ENCODE data around the gene SAXO1.
"Not testable (repeated sequence)": the region's sequence is repeated elsewhere in the genome, so short reads cannot be mapped to it uniquely, and the experiment has no call there.

The SAXO1 gene

GRCh38 chr9:19020886-19021455, 12.0 kb downstream of the SAXO1 start:
- Histone ChIP-seq H3K36me3 (ENCODE audit: insufficient read depth, low read length) (no peaks in the 10 kb centered on the region), H3K9me3 (ENCODE audit: low read depth, low read length) (no peaks in the 10 kb centered on the region), H3K4me3 (no peak overlapping the region), H3K27ac (no peak overlapping the region), H3K9ac (ENCODE audit: insufficient read length) (no peak overlapping the region)
- TF ChIP-seq FOXP2 (optimal IDR thresholded peaks at IDR 0.05; ENCODE audit: control extremely low read depth, extremely low read length, insufficient read depth) (no peak), EZH2 (IDR thresholded peaks at IDR 0.05) (no peak)
- DNase-seq (ENCODE audit: low read depth, low spot score): no peak

- Histone ChIP-seq H3K9ac (ENCODE audit: insufficient read length) (no peak overlapping the region), H3K36me3 (ENCODE audit: insufficient read depth, low read length) (no peaks in the 10 kb centered on the region), H3K9me3 (ENCODE audit: low read depth, low read length) (no peaks in the 10 kb centered on the region), H3K4me3 (no peak overlapping the region), H3K27ac (no peak overlapping the region)
- TF ChIP-seq EZH2 (IDR thresholded peaks at IDR 0.05) (no peak), FOXP2 (optimal IDR thresholded peaks at IDR 0.05; ENCODE audit: control extremely low read depth, extremely low read length, insufficient read depth) (no peak), POLR2AphosphoS5 (IDR thresholded peaks at IDR 0.05; ENCODE audit: borderline replicate concordance, low read depth, low read length) (no peak)
- DNase-seq (ENCODE audit: low read depth, low spot score): no peak
Measured at GRCh38 chr9:19018201-19018600, 14.8 kb downstream of the SAXO1 start.

DNA sequence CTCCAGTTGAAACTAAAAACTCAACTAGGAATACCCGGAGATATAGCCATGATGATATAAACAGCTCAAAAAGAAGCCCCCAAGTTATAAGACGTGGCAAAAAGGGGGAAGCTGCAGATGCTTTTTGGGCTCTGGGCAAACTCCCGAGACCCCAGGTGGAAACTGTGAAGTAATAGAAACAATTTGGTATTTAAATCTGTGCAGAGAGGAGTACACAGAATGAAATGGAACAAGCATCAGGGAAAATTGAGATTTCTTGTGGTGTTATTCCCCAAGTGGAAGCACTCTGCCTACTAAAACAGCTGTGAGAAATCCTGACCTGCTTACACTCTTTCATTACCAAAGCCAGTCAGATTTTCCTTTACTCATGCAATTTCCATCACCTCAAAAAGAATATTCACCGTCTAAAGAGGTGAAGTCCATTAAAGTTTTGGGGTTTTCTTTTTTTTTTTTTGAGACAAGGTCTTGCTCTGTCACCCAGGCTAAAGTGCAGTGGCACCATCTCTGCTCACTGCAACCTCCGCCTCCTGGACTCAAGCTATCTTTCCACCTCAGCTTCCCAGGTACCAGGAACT, 23.5 kb downstream of the SAXO1 start:
- Histone ChIP-seq H3K9ac (ENCODE audit: insufficient read length) (no peak overlapping the region), H3K36me3 (ENCODE audit: insufficient read depth, low read length) (no peaks in the 10 kb centered on the region), H3K9me3 (ENCODE audit: low read depth, low read length) (no peaks in the 10 kb centered on the region), H3K27ac (no peak overlapping the region), H3K4me3 (no peak overlapping the region)
- no peak for DNase-seq (ENCODE audit: low read depth, low spot score)
- no peak for TF ChIP-seq POLR2AphosphoS5 (IDR thresholded peaks at IDR 0.05; ENCODE audit: borderline replicate concordance, low read depth, low read length)
- no peak for TF ChIP-seq FOXP2 (optimal IDR thresholded peaks at IDR 0.05; ENCODE audit: control extremely low read depth, extremely low read length, insufficient read depth)
- TF ChIP-seq EZH2 (IDR thresholded peaks at IDR 0.05): no peak

- DNase-seq (ENCODE audit: low read depth, low spot score): no peak
- H3K4me3 ChIP-seq: no peak overlapping the region
- H3K9ac ChIP-seq (ENCODE audit: insufficient read length): no peak overlapping the region
- no peaks in the 10 kb centered on the region for H3K9me3 ChIP-seq (ENCODE audit: low read depth, low read length)
- TF ChIP-seq EZH2 (IDR thresholded peaks at IDR 0.05): no peak
- no peak for TF ChIP-seq POLR2AphosphoS5 (IDR thresholded peaks at IDR 0.05; ENCODE audit: borderline replicate concordance, low read depth, low read length)
- no peak for TF ChIP-seq FOXP2 (optimal IDR thresholded peaks at IDR 0.05; ENCODE audit: control extremely low read depth, extremely low read length, insufficient read depth)
- no peak overlapping the region for H3K27ac ChIP-seq
- H3K36me3 ChIP-seq (ENCODE audit: insufficient read depth, low read length): no peaks in the 10 kb centered on the region
Measured at GRCh38 chr9:19000133-19000532, 32.9 kb downstream of the SAXO1 start.

DNA sequence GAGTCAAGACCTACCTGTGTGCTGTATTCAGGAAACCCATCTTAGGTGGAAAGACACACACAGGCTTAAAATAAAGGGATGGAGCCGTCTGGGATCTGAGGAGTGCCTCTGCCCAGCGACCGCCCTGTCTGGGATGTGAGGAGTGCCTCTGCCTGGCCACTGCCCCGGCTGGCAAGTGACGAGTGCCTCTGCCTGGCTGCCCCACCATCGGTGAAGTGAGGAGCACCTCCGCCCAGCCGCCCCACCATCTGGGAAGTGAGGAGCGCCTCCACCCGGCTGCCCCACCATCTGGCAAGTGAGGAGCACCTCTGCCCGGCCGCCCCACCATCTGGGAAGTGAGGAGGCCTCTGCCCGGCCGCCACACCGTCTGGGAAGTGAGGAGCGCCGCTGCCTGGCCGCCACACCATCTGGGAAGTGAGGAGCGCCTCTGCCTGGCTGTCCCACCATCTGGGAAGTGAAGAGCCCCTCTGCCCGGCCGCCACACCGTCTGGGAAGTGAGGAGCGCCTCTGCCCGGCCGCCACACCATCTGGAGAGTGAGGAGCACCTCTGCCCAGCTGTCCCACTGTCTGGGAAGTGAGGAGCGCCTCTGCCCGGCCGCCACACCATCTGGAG, 33.7 kb downstream of the SAXO1 start:
- H3K9me3 ChIP-seq (ENCODE audit: low read depth, low read length): no peaks in the 10 kb centered on the region
- no peak overlapping the region for H3K9ac ChIP-seq (ENCODE audit: insufficient read length)
- TF ChIP-seq EZH2 (IDR thresholded peaks at IDR 0.05): no peak
- no peak for TF ChIP-seq FOXP2 (optimal IDR thresholded peaks at IDR 0.05; ENCODE audit: control extremely low read depth, extremely low read length, insufficient read depth)
- TF ChIP-seq POLR2AphosphoS5 (IDR thresholded peaks at IDR 0.05; ENCODE audit: borderline replicate concordance, low read depth, low read length): no peak
- no peaks in the 10 kb centered on the region for H3K36me3 ChIP-seq (ENCODE audit: insufficient read depth, low read length)
- H3K27ac ChIP-seq: no peak overlapping the region
- no peak for DNase-seq (ENCODE audit: low read depth, low spot score)
- H3K4me3 ChIP-seq: no peak overlapping the region

DNA sequence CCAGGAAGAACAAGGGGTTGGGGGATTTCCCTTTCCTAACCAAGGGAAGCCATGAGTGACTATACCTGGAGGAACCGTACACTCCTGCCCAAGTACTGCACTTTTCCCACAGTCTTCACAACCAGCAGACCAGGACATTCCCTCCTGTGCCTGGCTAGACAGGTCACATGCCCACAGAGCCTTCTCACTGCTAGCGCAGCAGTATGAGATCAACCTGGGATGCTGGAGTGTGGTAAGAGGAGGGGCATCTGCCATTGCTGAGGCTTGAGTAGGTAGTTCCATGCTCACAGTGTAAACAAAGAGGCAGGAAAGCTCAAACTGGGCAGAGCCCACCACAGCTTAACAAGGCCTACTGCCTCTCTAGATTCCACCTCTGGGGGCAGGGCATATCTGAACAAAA, 35.9 kb downstream of the SAXO1 start:
- no peak for DNase-seq (ENCODE audit: low read depth, low spot score)
- no peak overlapping the region for H3K9ac ChIP-seq (ENCODE audit: insufficient read length)
- no peaks in the 10 kb centered on the region for H3K36me3 ChIP-seq (ENCODE audit: insufficient read depth, low read length)
- no peaks in the 10 kb centered on the region for H3K9me3 ChIP-seq (ENCODE audit: low read depth, low read length)
- no peak for TF ChIP-seq POLR2AphosphoS5 (IDR thresholded peaks at IDR 0.05; ENCODE audit: borderline replicate concordance, low read depth, low read length)
- no peak for TF ChIP-seq EZH2 (IDR thresholded peaks at IDR 0.05)
- TF ChIP-seq FOXP2 (optimal IDR thresholded peaks at IDR 0.05; ENCODE audit: control extremely low read depth, extremely low read length, insufficient read depth): no peak
- no peak overlapping the region for H3K4me3 ChIP-seq
- no peak overlapping the region for H3K27ac ChIP-seq

DNA sequence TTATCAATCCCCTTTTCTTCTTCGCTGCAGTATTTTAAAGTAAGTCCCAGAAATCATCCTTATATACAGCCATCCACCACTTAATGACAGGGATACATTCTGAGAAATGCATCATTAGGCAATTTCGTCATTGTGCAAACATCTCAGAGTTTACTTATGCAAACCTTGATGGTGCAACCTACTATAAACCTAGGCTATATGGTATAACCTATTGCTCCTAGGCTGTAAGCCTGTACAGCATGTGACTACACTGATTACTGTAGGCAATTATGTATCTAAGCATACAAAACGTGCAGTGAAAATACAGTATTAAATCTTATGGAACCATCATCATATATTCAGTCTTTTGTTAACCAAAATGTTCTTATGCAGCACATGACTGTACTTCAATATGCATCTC, 36.8 kb downstream of the SAXO1 start:
- H3K36me3 ChIP-seq (ENCODE audit: insufficient read depth, low read length): no peaks in the 10 kb centered on the region
- no peaks in the 10 kb centered on the region for H3K9me3 ChIP-seq (ENCODE audit: low read depth, low read length)
- no peak overlapping the region for H3K4me3 ChIP-seq
- TF ChIP-seq FOXP2 (optimal IDR thresholded peaks at IDR 0.05; ENCODE audit: control extremely low read depth, extremely low read length, insufficient read depth): no peak
- no peak for TF ChIP-seq POLR2AphosphoS5 (IDR thresholded peaks at IDR 0.05; ENCODE audit: borderline replicate concordance, low read depth, low read length)
- TF ChIP-seq EZH2 (IDR thresholded peaks at IDR 0.05): no peak
- no peak overlapping the region for H3K9ac ChIP-seq (ENCODE audit: insufficient read length)
- DNase-seq (ENCODE audit: low read depth, low spot score): no peak
- H3K27ac ChIP-seq: no peak overlapping the region

DNA sequence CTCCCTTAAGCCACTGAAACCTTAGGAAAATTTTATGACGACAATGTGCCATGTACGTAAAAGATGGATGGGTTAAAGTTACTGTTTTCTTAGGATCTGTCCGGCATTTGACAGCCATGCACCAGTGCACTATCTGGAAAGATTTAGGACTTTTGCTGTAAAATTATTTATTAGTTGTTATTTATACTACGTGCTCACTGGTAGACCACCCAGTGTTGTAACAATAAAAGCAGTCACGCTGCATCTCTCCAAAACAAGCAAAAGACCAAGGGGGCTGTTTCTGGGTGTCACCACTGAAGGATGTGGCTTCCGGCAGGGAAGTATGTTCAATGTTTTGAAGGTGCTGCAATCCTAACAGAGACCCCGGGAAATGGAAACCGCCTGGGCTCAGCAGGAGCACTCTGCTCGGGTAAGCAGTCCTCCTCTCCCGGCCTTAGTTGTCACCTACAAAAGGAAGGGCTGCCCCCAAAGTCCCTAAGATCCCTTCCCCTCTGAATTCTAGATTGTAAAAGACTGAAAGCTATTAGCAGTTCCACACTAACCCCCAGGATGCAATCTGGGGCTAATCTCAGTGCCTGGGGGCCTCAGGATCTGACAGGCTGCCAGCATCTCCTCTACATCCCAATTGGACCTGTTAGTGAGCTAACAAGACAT, 38.6 kb downstream of the SAXO1 start:
- no peaks in the 10 kb centered on the region for H3K9me3 ChIP-seq (ENCODE audit: low read depth, low read length)
- DNase-seq (ENCODE audit: low read depth, low spot score): peak; percentile 42
- no peak for TF ChIP-seq EZH2 (IDR thresholded peaks at IDR 0.05)
- TF ChIP-seq POLR2AphosphoS5 (IDR thresholded peaks at IDR 0.05; ENCODE audit: borderline replicate concordance, low read depth, low read length): no peak
- no peak for TF ChIP-seq FOXP2 (optimal IDR thresholded peaks at IDR 0.05; ENCODE audit: control extremely low read depth, extremely low read length, insufficient read depth)
- no peaks in the 10 kb centered on the region for H3K36me3 ChIP-seq (ENCODE audit: insufficient read depth, low read length)
- peak overlapping the region; percentile 64; the same call in 1 of the 2 replicates for H3K27ac ChIP-seq
- peak overlapping the region; percentile 49 for H3K4me3 ChIP-seq
- no peak overlapping the region for H3K9ac ChIP-seq (ENCODE audit: insufficient read length)

DNA sequence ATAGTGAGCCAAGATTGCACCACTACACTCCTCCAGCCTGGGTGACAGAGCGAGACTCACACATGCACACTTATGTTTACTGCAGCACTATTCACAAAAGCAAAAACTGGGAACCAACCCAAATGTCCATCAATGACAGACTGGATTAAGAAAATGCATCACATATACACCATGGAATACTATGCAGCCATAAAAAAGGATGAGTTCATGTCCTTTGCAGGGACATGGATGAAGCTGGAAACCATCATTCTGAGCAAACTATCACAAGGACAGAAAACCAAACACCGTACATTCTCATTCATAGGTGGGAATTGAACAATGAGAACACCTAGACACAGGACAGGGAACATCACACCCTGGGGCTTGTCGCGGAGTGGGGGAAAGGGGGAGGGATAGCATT, 41.8 kb downstream of the SAXO1 start:
- H3K9me3 ChIP-seq (ENCODE audit: low read depth, low read length); H3K4me3 ChIP-seq; H3K9ac ChIP-seq (ENCODE audit: insufficient read length); DNase-seq (ENCODE audit: low read depth, low spot score); H3K27ac ChIP-seq; H3K36me3 ChIP-seq (ENCODE audit: insufficient read depth, low read length): not testable (repeated sequence)
